ENCODE results near the gene CFAP251. TPM values are rescaled to one million over a fixed set of nuclear protein-coding genes. Genes with fewer than 3 reads are reported as not detected.
A peak's percentile ranks its signal among the peaks of the same experiment; 100 is the strongest.
"Not testable (repeated sequence)": the region's sequence is repeated elsewhere in the genome, so short reads cannot be mapped to it uniquely, and the experiment has no call there.

The CFAP251 gene, protein sequence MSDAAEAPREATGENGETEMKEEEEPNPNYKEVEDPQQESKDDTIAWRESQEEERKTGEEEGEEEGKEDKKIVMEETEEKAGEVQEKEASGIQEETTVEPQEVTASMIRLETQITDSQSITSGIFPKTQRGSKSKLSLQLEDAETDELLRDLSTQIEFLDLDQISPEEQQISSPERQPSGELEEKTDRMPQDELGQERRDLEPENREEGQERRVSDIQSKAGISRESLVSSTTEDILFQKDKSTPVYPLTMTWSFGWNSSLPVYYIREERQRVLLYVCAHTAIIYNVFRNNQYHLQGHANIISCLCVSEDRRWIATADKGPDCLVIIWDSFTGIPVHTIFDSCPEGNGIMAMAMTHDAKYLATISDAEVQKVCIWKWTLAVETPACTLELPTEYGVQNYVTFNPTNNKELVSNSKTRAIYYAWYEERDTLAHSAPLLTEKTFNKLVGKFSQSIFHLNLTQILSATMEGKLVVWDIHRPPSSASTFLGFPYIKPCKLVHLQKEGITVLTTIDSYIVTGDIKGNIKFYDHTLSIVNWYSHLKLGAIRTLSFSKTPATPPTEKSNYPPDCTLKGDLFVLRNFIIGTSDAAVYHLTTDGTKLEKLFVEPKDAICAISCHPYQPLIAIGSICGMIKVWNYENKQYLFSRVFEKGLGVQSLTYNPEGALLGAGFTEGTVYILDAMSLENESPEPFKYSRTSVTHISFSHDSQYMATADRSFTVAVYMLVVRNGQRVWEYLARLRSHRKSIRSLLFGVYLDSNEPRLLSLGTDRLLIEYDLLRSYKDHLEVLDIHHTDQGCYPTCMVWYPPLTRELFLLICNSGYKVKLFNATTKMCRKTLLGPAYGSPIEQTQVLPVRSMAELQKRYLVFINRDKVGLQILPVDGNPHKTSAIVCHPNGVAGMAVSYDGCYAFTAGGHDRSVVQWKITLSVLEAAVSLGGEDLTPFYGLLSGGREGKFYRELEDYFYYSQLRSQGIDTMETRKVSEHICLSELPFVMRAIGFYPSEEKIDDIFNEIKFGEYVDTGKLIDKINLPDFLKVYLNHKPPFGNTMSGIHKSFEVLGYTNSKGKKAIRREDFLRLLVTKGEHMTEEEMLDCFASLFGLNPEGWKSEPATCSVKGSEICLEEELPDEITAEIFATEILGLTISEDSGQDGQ
- total RNA-seq (2014; rRNA removed; shearing (Covaris generic); ENCODE audit: low replicate concordance) = 17.9 and 30.3 TPM in 2 replicates

DNA sequence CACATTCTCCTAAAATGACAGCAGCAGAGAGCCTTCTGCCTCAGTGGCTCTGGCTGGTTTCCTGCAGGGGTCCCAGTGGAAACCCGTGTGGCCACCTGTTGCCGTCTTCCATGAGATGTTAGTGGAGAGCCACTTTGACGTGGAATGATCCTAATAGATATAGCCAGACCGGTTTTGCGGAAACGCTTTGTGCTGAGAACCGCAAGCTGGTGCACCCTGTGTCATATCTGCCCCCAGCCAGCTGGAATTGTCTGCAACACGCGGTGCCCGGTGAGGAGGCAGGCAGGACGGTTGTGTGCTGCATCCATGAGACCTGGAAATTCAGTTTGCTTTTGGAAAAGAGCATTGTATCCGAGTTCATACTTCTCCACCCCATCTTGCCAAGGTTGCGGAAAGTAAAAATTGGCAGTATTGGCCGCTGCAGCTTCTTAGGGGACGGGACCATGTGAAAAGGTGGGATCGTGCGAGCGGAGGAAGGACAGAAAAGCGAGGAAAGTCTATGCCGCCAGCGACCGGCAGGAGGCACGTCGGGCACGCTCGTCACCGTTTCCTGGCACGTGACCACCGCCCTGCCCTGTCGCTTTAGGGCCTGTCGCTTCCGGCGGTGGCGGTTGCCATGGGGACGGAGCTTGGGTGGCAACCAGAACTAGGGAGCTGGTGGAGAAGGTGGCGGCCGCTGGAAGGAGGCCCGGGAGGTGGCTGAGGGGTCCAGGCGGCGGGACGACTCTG is at the start of gene CFAP251:
CFAP251 (plus strand) TSS at position 643 of the 729 bp plus-strand sequence. CDS start 2,714 bp downstream, outside the sequence.
- H3K9me3 ChIP-seq (ENCODE audit: low read length) = no peaks in the 10 kb centered on the region
- H2AFZ ChIP-seq (ENCODE audit: low read length) = no peak within 1 kb of the TSS
- no peaks in the 10 kb centered on the region for H3K9me2 ChIP-seq (replicated peaks; ENCODE audit: insufficient read depth, low read length)
- H3K4me3 ChIP-seq (ENCODE audit: low read length) = peak within 1 kb of the TSS; percentile 69
- peak; percentile 99 for DNase-seq
- H3K4me1 ChIP-seq (ENCODE audit: low read length) = peaks cover 56% of the 10 kb centered on the region
- H3K79me2 ChIP-seq (ENCODE audit: low read length) = peaks cover 11% of the 10 kb centered on the region
- peaks cover 6% of the 10 kb centered on the region; the same call in 1 of the 2 replicates for H3K36me3 ChIP-seq (ENCODE audit: insufficient read depth, low read length)
- no peaks in the 10 kb centered on the region for H3K27me3 ChIP-seq (ENCODE audit: low read length)
- H3K9ac ChIP-seq (ENCODE audit: low read length) = peak within 1 kb of the TSS; percentile 82
- H3K4me2 ChIP-seq (ENCODE audit: low read depth, low read length, poor library complexity, severe bottlenecking) = peak within 1 kb of the TSS; percentile 85
- H3K27ac ChIP-seq (ENCODE audit: low read length) = peak within 1 kb of the TSS; percentile 97
- H4K20me1 ChIP-seq (ENCODE audit: insufficient read depth, low read depth, low read length) = no peaks in the 10 kb centered on the region

DNA sequence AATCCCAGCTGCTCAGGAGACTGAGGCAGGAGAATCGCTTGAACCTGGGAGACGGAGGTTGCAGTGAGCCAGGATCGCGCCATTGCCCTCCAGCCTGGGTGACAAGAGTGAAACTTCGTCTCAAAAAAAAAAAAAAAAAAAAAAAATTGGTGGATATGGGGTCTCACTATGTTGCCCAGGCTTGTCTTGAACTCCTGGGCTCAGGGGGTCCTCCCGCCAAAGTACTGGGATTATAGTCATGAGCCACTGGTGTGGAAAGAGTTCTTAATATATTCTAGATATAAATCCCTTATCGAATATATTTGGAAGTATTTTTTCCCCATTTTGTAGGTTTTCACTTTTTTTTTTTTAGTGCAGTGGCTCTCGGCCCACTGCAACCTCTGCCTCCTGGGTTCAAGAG is 49.2 kb upstream of the CFAP251 start:
- DNase-seq; H3K27ac ChIP-seq (ENCODE audit: low read length); H4K20me1 ChIP-seq (ENCODE audit: insufficient read depth, low read depth, low read length); H3K9ac ChIP-seq (ENCODE audit: low read length); H3K4me2 ChIP-seq (ENCODE audit: low read depth, low read length, poor library complexity, severe bottlenecking); H3K4me1 ChIP-seq (ENCODE audit: low read length); H3K79me2 ChIP-seq (ENCODE audit: low read length); H3K36me3 ChIP-seq (ENCODE audit: insufficient read depth, low read length); H3K9me2 ChIP-seq (replicated peaks; ENCODE audit: insufficient read depth, low read length); H3K4me3 ChIP-seq (ENCODE audit: low read length); H3K27me3 ChIP-seq (ENCODE audit: low read length); H3K9me3 ChIP-seq (ENCODE audit: low read length); H2AFZ ChIP-seq (ENCODE audit: low read length): not testable (repeated sequence)

DNA sequence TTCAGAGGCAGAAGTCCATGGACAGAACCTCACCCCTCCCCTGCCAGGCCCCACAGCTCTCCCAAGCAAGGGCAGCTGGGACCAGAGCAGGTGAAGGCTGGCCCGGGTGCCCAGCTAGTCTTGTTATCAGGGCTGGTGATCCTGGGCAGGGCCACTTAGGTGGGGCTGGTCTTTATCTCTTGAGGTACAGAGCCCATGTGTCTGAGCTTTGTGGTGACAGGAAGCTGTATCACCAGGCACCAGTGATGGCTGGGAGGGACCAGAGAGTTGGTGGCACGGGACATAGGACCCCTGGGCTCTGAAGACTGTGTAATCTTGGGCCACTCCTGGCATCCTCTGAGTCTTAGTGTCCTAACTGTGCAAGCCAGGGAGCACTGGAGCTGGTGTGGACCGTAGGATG is 46.9 kb upstream of the CFAP251 start:
- H3K9ac ChIP-seq (ENCODE audit: low read length) = no peak overlapping the region
- no peaks in the 10 kb centered on the region for H3K27me3 ChIP-seq (ENCODE audit: low read length)
- H3K27ac ChIP-seq (ENCODE audit: low read length) = no peak overlapping the region
- H3K4me3 ChIP-seq (ENCODE audit: low read length) = no peak overlapping the region
- H3K4me1 ChIP-seq (ENCODE audit: low read length) = no peaks in the 10 kb centered on the region
- H4K20me1 ChIP-seq (ENCODE audit: insufficient read depth, low read depth, low read length) = no peaks in the 10 kb centered on the region
- H2AFZ ChIP-seq (ENCODE audit: low read length) = no peak overlapping the region
- no peaks in the 10 kb centered on the region for H3K9me3 ChIP-seq (ENCODE audit: low read length)
- H3K9me2 ChIP-seq (replicated peaks; ENCODE audit: insufficient read depth, low read length) = no peaks in the 10 kb centered on the region
- H3K36me3 ChIP-seq (ENCODE audit: insufficient read depth, low read length) = no peaks in the 10 kb centered on the region
- no peaks in the 10 kb centered on the region for H3K79me2 ChIP-seq (ENCODE audit: low read length)
- DNase-seq = no peak
- H3K4me2 ChIP-seq (ENCODE audit: low read depth, low read length, poor library complexity, severe bottlenecking) = no peak overlapping the region

DNA sequence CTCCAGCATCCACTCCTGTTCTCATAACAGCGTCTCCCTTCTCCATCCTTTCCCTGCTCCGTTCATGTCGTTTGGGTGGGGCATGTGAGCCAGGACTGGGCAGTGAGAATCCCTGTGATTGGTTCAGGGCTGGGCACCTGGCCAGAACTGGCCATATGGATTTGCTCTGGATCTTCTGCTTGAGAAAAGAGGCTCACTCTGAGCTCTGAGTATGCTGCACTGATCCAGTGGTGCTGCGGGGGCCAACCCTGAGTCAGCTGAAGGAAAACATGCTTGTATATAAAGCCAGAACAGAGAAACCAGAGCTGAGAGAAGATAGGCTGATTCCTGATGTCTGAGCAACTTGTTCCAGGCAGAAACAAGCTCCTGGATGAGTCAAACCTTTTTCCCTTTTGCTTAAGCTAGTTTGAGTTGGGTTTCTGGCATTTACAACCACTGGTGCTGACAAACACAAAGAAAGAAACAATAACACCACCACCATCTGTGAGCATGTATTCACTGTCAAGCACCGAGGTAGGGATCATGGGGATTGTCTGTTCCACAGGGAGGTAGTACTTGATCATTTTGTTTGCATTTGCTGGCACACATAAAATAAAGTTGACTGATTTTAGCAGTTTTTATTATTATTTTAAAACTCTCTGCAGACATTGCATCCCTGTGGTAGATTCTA is 45.7 kb upstream of the CFAP251 start:
- H4K20me1 ChIP-seq (ENCODE audit: insufficient read depth, low read depth, low read length) = no peaks in the 10 kb centered on the region
- no peaks in the 10 kb centered on the region for H3K79me2 ChIP-seq (ENCODE audit: low read length)
- H3K9me3 ChIP-seq (ENCODE audit: low read length) = no peaks in the 10 kb centered on the region
- H3K4me2 ChIP-seq (ENCODE audit: low read depth, low read length, poor library complexity, severe bottlenecking) = no peak overlapping the region
- H2AFZ ChIP-seq (ENCODE audit: low read length) = no peak overlapping the region
- no peaks in the 10 kb centered on the region for H3K9me2 ChIP-seq (replicated peaks; ENCODE audit: insufficient read depth, low read length)
- no peak for DNase-seq
- H3K27ac ChIP-seq (ENCODE audit: low read length) = no peak overlapping the region
- no peak overlapping the region for H3K9ac ChIP-seq (ENCODE audit: low read length)
- no peak overlapping the region for H3K4me3 ChIP-seq (ENCODE audit: low read length)
- no peaks in the 10 kb centered on the region for H3K4me1 ChIP-seq (ENCODE audit: low read length)
- no peaks in the 10 kb centered on the region for H3K27me3 ChIP-seq (ENCODE audit: low read length)
- no peaks in the 10 kb centered on the region for H3K36me3 ChIP-seq (ENCODE audit: insufficient read depth, low read length)

DNA sequence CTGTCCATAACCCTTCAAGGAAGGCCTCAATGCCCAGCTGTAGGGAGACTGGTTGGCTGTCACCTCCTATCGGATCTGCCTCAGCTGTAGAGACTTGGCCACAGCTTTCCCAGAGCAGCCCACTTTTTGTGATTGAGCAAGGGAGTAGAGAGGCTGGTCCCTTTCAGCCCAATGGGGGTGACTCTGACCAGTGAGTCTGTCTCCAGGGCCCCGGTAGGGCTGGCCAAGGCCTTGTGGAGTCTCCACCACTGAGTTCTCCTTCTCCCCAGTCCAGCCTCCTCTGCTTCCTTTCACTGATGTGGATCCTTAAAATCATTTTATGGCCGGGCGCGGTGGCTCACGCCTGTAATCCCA is 45.2 kb upstream of the CFAP251 start:
- no peak overlapping the region for H2AFZ ChIP-seq (ENCODE audit: low read length)
- no peak overlapping the region for H3K9ac ChIP-seq (ENCODE audit: low read length)
- H3K9me2 ChIP-seq (replicated peaks; ENCODE audit: insufficient read depth, low read length) = no peaks in the 10 kb centered on the region
- no peaks in the 10 kb centered on the region for H3K36me3 ChIP-seq (ENCODE audit: insufficient read depth, low read length)
- no peaks in the 10 kb centered on the region for H3K4me1 ChIP-seq (ENCODE audit: low read length)
- no peaks in the 10 kb centered on the region for H3K79me2 ChIP-seq (ENCODE audit: low read length)
- H3K27me3 ChIP-seq (ENCODE audit: low read length) = no peaks in the 10 kb centered on the region
- H3K9me3 ChIP-seq (ENCODE audit: low read length) = no peaks in the 10 kb centered on the region
- H4K20me1 ChIP-seq (ENCODE audit: insufficient read depth, low read depth, low read length) = no peaks in the 10 kb centered on the region
- no peak for DNase-seq
- no peak overlapping the region for H3K4me2 ChIP-seq (ENCODE audit: low read depth, low read length, poor library complexity, severe bottlenecking)
- H3K27ac ChIP-seq (ENCODE audit: low read length) = no peak overlapping the region
- H3K4me3 ChIP-seq (ENCODE audit: low read length) = no peak overlapping the region

DNA sequence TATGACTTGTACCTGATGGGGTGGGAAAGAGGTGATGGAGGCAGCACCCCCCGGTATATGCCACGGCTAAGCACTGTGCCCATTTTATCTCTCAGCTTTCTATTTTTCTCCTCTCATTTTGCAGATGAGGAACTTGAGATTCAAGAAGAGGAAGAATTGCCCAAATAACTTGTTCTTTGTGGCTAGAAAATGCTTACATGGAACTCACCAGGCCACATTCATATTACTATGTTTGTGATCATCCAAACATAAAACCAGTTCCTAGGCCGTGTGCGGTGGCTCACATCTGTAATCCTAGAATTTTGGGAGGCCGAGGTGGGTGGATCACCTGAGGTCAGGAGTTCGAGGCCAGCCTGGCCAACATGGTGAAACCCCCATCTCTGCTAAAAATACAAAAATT is 44.3 kb upstream of the CFAP251 start:
- no peaks in the 10 kb centered on the region for H3K9me3 ChIP-seq (ENCODE audit: low read length)
- H3K4me2 ChIP-seq (ENCODE audit: low read depth, low read length, poor library complexity, severe bottlenecking) = no peak overlapping the region
- no peak overlapping the region for H3K4me3 ChIP-seq (ENCODE audit: low read length)
- no peaks in the 10 kb centered on the region for H3K4me1 ChIP-seq (ENCODE audit: low read length)
- no peaks in the 10 kb centered on the region for H3K36me3 ChIP-seq (ENCODE audit: insufficient read depth, low read length)
- no peak overlapping the region for H2AFZ ChIP-seq (ENCODE audit: low read length)
- H3K27me3 ChIP-seq (ENCODE audit: low read length) = no peaks in the 10 kb centered on the region
- H4K20me1 ChIP-seq (ENCODE audit: insufficient read depth, low read depth, low read length) = no peaks in the 10 kb centered on the region
- no peak overlapping the region for H3K27ac ChIP-seq (ENCODE audit: low read length)
- no peak overlapping the region for H3K9ac ChIP-seq (ENCODE audit: low read length)
- no peak for DNase-seq
- no peaks in the 10 kb centered on the region for H3K9me2 ChIP-seq (replicated peaks; ENCODE audit: insufficient read depth, low read length)
- H3K79me2 ChIP-seq (ENCODE audit: low read length) = no peaks in the 10 kb centered on the region

DNA sequence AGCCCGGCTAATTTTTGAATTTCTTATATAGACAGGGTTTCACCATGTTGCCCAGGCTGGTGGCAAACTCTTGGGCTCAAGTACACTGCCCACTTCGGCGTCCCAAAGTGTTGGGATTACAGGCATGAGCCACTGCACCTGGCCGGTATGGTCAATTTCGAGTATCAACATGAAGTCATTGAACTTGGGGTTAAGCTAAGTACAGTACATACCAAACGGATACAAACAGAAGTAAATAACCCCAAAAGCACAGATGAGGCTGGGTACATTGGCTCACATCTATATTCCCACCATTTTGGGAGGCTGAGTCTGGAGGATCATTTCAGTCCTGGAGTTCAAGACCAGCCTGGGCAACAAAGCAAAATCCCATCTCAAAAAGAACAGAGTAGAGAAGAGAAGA is 42.8 kb upstream of the CFAP251 start:
- Histone ChIP-seq H3K9me3 (ENCODE audit: low read length) (no peaks in the 10 kb centered on the region), H3K36me3 (ENCODE audit: insufficient read depth, low read length) (no peaks in the 10 kb centered on the region), H3K79me2 (ENCODE audit: low read length) (no peaks in the 10 kb centered on the region), H3K27ac (ENCODE audit: low read length) (no peak overlapping the region), H3K27me3 (ENCODE audit: low read length) (no peaks in the 10 kb centered on the region), H3K4me1 (ENCODE audit: low read length) (no peaks in the 10 kb centered on the region), H4K20me1 (ENCODE audit: insufficient read depth, low read depth, low read length) (no peaks in the 10 kb centered on the region), H2AFZ (ENCODE audit: low read length) (no peak overlapping the region), H3K4me3 (ENCODE audit: low read length) (no peak overlapping the region), H3K9ac (ENCODE audit: low read length) (no peak overlapping the region), H3K4me2 (ENCODE audit: low read depth, low read length, poor library complexity, severe bottlenecking) (no peak overlapping the region), H3K9me2 (replicated peaks; ENCODE audit: insufficient read depth, low read length) (no peaks in the 10 kb centered on the region)
- no peak for DNase-seq
